HL-60 (cell line): ENCODE measurements around the gene TH.

Source experiments
- GABPA ChIP-seq: IDR thresholded peaks from 2 replicates; pipeline ENCODE4 v1.6.1; 2012; ENCODE audit warnings: low read depth
- POLR2AphosphoS5 ChIP-seq: IDR thresholded peaks from 2 replicates; pipeline ENCODE4 v1.6.1; 2012; ENCODE audit warnings: low read depth
- REST ChIP-seq: IDR thresholded peaks from 2 replicates; pipeline ENCODE4 v1.6.1; 2012; ENCODE audit warnings: low read depth; ENCODE audit not compliant: insufficient replicate concordance
- TF ChIP-seq, protein P1 (sequence below): IDR thresholded peaks from one replicate; pipeline ENCODE4 v1.5.1; 2011; ENCODE audit warnings: low read length, control low read depth, inconsistent platforms; ENCODE audit not compliant: insufficient read depth

DNA sequence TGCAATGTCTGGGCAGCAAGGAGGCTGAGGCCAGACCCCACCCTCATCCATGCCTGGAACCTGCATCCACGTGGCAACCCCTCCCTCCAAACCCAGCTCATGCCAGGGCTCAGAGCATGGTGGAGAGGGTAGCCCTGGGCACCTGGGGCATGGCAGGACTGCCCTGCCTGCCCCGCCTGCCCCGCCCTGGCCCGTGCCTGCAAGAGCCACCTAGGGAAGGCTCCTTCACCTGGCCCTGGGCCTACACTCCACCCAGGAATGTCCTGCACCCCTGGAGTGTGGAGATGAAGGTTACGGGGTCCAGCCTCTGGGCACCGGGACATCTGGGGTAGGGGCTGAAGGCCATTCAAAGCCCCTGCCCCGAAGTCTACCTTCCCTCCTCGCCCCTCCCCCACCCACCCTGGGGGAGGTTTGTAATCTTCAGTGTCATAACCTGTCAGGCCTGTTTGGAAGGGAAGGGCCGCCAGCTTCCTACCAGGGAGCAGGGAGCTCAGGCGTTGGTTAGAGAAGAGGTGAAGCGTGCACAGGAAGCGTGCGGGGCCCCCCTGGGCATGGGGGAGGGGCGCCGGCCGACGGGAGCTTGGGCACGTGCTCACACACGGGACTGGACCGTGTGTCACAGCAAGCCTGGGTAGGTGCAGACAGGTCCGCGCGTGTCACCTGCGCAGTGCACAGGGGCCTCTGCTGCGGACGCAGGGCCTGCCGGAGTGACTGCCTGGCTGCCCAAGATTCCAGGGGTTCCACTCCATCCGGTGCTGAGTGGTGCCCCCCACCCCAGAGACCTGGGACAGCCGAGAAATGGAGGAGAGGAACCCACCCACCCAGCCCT lies 30.7 kb upstream of the TH start:
- TF ChIP-seq, protein P1, sequence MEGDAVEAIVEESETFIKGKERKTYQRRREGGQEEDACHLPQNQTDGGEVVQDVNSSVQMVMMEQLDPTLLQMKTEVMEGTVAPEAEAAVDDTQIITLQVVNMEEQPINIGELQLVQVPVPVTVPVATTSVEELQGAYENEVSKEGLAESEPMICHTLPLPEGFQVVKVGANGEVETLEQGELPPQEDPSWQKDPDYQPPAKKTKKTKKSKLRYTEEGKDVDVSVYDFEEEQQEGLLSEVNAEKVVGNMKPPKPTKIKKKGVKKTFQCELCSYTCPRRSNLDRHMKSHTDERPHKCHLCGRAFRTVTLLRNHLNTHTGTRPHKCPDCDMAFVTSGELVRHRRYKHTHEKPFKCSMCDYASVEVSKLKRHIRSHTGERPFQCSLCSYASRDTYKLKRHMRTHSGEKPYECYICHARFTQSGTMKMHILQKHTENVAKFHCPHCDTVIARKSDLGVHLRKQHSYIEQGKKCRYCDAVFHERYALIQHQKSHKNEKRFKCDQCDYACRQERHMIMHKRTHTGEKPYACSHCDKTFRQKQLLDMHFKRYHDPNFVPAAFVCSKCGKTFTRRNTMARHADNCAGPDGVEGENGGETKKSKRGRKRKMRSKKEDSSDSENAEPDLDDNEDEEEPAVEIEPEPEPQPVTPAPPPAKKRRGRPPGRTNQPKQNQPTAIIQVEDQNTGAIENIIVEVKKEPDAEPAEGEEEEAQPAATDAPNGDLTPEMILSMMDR = no peak
- TF ChIP-seq GABPA (no peak), POLR2AphosphoS5 (no peak), REST (no peak)
